Activated naive CD8-positive, alpha-beta T cell treated with anti-CD3 and anti-CD28 coated beads, Interleukin-2, amount 10 ng/mL, durations not matched to agents 7 days and 5 days (primary cell): ENCODE data around the gene ZNF384. TPM values are rescaled to one million over a fixed set of nuclear protein-coding genes. Genes with fewer than 3 reads are reported as not detected.

Experiments used
- ATAC-seq: fragments of 150-1000 bp; cut with Tn5 transposase; one replicate; pipeline ENCODE4 v1.10.0; 2021; ENCODE audit warnings: low read depth, moderate library complexity
- POLR2A ChIA-PET: fragments of 350-600 bp; sonication (Branson Sonifier 250); formaldehyde crosslinking; loops from one replicate; lab custom pipeline; 2021; ENCODE audit warnings: antibody characterized with exemption; lab: Charles Lee
- DNase-seq: peaks from one replicate; pipeline ENCODE4 v3.0.0; 2021
- H3K27ac Mint-ChIP-seq: one replicate; pipeline ENCODE4 v1.8.0; 2022; ENCODE audit warnings: mild to moderate bottlenecking, mixed read lengths
- H3K27me3 Mint-ChIP-seq: one replicate; pipeline ENCODE4 v1.8.0; 2022; ENCODE audit warnings: mild to moderate bottlenecking, moderate library complexity, mixed read lengths
- H3K36me3 Mint-ChIP-seq: one replicate; pipeline ENCODE4 v1.8.0; 2021; ENCODE audit warnings: mild to moderate bottlenecking, mixed read lengths
- H3K4me1 Mint-ChIP-seq: one replicate; pipeline ENCODE4 v1.8.0; 2021; ENCODE audit warnings: mixed read lengths
- H3K4me3 Mint-ChIP-seq: one replicate; pipeline ENCODE4 v1.8.0; 2022; ENCODE audit warnings: mild to moderate bottlenecking, moderate library complexity, mixed read lengths
- H3K9me3 Mint-ChIP-seq: one replicate; pipeline ENCODE4 v1.8.0; 2021; ENCODE audit warnings: mixed read lengths
- total RNA-seq, 2 experiments: library from RNA; stranded (reverse); gene quantifications; one replicate each; pipeline ENCODE4 v1.2.3, GENCODE V29; 2021

The ZNF384 gene
- total RNA-seq, 2 experiments from 2014 or later, result 79.5 to 88.2 TPM

DNA sequence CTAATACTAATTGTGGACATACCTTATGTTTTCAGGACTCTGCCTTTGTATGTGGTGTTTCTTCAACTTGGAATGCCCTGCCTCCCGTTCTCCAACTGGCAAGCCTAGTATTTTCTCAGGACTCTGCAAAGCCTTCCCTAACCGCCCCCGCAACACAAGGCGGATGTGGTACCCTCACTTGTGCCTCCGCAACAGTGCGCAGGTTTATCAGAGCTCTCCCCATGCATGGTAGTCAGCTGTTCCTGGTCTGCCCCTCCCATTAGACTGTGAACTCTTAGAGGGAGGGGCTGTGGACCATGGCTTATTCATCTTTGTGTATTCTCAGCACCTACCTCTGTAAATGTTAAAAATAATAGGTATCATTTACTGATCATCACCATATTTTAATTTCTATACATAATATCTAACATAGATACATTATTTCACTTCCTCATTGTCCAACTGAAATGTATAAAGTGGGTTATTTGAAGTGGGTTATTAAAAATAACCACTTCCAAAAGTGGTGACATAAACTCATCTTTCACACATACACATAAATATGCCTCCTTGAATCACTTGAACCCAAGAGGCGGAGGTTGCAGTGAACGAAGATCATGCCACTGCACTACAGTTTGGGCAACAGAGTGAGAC, 62.4 kb downstream of the ZNF384 start:
- Mint-ChIP-seq H3K4me1 (peaks cover 32% of the 10 kb centered on the region), H3K27ac (peak overlapping the region; percentile 18), H3K4me3 (peak overlapping the region; percentile 91), H3K36me3 (no peaks in the 10 kb centered on the region), H3K9me3 (no peaks in the 10 kb centered on the region), H3K27me3 (no peaks in the 10 kb centered on the region)
- ATAC-seq, result no peak
- DNase-seq, result no peak
- POLR2A ChIA-PET, result interaction anchor here (1.2 to 3.0 kb wide), 3 partner anchors 13 to 58 kb away, joined by 3 to 10 read pairs (median 6); no protein-coding TSS in a partner anchor

DNA sequence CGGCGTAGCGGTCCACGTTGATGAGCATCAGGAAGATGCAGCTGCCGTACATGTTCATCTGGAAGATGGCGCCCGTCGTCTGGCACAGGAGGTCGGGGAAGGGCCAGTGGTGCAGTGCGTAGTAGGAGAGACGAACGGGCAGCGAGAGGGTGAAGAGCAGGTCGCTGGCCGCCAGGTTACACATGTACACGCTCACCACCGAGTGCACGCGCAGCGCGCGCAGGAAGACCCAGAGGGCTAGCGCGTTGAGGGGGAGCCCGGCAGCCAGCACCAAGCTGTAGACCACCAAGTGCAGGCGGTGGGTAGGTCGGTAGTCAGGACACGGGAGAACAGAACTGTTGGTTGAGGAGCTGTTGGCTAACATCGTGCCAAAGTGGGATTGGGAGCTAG, 68.3 kb downstream of the ZNF384 start:
- POLR2A ChIA-PET, result interaction anchor here (1.0 to 2.1 kb wide), 6 partner anchors 8 to 157 kb away, joined by 3 to 10 read pairs (median 4); partner anchors contain the start of genes LPAR5, MLF2 and ZNF384
- DNase-seq (no peak), ATAC-seq (no peak)
- no peaks in the 10 kb centered on the region for H3K9me3 Mint-ChIP-seq
- H3K27ac Mint-ChIP-seq, result peak overlapping the region; percentile 83
- H3K4me1 Mint-ChIP-seq, result peaks cover 21% of the 10 kb centered on the region
- peak overlapping the region; percentile 72 for H3K4me3 Mint-ChIP-seq
- H3K27me3 Mint-ChIP-seq, result no peaks in the 10 kb centered on the region
- H3K36me3 Mint-ChIP-seq, result peaks cover 8% of the 10 kb centered on the region

DNA sequence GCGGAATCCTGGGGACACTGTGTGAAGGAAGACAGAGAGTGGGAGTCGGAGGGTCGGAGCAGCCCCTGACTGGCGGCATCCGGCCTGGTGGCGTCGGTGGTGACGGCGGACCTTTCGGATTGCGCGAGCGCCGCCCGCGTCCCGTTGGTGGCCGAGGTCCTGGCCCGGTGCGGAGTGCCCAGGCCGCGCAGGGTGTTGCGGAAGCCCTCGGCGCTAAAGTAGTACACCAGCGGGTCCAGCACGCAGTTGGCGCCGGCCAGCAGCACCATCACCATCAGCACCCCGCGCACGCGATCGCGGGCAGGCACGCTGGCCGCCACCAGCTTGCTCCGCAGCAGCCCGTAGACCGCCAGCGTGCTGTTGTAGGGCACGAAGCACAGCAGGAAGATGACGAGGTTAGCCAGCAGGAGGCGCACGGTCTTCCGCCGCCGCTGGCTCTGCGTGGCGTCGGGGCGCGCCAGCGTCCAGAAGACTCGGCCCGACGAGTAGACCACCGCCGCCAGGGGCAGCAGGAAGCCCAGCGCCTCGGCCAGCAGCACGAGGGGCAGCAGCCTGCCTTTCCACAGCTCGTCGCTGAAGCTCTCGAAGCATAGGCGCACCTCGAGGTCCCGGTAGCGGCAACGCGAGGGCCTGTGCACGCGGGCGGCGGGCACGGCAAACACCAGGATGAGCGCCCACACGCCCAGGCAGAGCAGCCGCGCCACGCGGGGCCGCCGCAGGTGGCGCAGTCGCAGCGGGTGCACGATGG, 68.9 kb downstream of the ZNF384 start:
- H3K4me1 Mint-ChIP-seq, result peaks cover 21% of the 10 kb centered on the region
- no peaks in the 10 kb centered on the region for H3K27me3 Mint-ChIP-seq
- H3K27ac Mint-ChIP-seq, result no peak overlapping the region
- no peaks in the 10 kb centered on the region for H3K9me3 Mint-ChIP-seq
- POLR2A ChIA-PET, result interaction anchor here (1.0 to 2.1 kb wide), 7 partner anchors 8 to 158 kb away, joined by 3 to 10 read pairs (median 4); partner anchors contain the start of genes LPAR5, MLF2 and ZNF384
- DNase-seq, result peak; percentile 73
- H3K36me3 Mint-ChIP-seq, result peaks cover 8% of the 10 kb centered on the region
- peak; percentile 81 for ATAC-seq
- H3K4me3 Mint-ChIP-seq, result peak overlapping the region; percentile 72

DNA sequence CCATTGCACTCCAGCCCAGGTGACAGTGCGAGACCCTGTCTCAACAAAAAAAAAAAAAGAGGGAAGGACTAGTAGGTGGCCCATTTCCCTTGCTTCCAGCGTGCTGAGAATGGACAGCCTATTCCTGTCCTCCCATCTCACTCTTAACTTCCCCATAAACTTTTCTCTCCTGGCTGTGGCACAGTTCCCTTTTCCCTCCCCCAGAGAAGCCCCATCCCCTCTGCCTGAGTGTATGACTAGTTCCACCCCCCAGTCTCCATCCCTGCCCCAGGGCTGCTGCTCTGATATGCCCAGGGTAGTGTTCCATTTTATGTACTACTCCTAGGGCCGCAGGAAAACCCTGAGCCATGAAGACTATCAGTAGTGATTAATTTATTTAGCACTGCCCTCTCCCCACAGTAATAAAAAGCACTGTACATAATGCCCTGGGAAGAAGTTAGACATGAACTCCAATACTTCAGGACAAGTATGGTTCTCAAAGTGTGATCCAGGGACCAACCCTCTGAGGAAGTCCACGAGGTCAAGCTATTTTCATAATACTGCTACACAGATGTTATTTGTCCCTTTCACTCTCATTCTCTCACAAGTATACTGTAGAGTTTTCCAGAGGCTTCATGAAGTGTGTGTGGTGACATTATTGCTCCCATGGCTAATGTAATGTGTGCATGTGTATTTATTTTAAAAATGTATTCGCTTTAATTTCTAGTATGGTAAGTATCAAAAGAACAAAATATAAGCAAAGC, 70.5 kb downstream of the ZNF384 start:
- POLR2A ChIA-PET, result interaction anchor here (2.1 kb wide), 1 partner anchor 71 kb away, joined by 9 read pairs; the partner anchor contains the start of gene ZNF384
- ATAC-seq, result no peak
- Mint-ChIP-seq H3K4me3 (no peak overlapping the region), H3K36me3 (peaks cover 8% of the 10 kb centered on the region), H3K9me3 (no peaks in the 10 kb centered on the region), H3K27ac (no peak overlapping the region), H3K27me3 (no peaks in the 10 kb centered on the region), H3K4me1 (peaks cover 31% of the 10 kb centered on the region)
- DNase-seq, result no peak

Other genes with a start within 250 kb of the ZNF384 start
- gene CD27, start 244.4 kb downstream of the ZNF384 start, total RNA-seq, result 100 to 1,000 TPM; 152 to 158 TPM
- gene TAPBPL, start 237.3 kb downstream of the ZNF384 start, total RNA-seq, result 10 to 100 TPM; 49.4 to 50.1 TPM
- gene VAMP1, start 218.7 kb downstream of the ZNF384 start, total RNA-seq, result 10 to 100 TPM; 65.5 to 72.1 TPM
- 100 to 1,000 TPM; 169 to 170 TPM for gene MRPL51, start 196.1 kb downstream of the ZNF384 start, total RNA-seq
- 100 to 1,000 TPM; 147 to 157 TPM for gene NCAPD2, start 195.3 kb downstream of the ZNF384 start, total RNA-seq
- 1,000 to 10,000 TPM; 4,618 to 4,824 TPM for gene GAPDH, start 154.9 kb downstream of the ZNF384 start, total RNA-seq
- 10 to 100 TPM; 35.8 to 37.5 TPM for gene IFFO1, start 133.3 kb downstream of the ZNF384 start, total RNA-seq
- 10 to 100 TPM; 76.1 to 78.6 TPM for gene NOP2, start 121.1 kb downstream of the ZNF384 start, total RNA-seq
- gene CHD4, start 82.0 kb downstream of the ZNF384 start, total RNA-seq, result 100 to 1,000 TPM; 273 to 277 TPM
- 10 to 100 TPM; 19.4 to 20.9 TPM for gene LPAR5, start 53.4 kb downstream of the ZNF384 start, total RNA-seq
- gene ACRBP, start 41.9 kb downstream of the ZNF384 start, total RNA-seq, result 1 to 10 TPM; 8.0 to 8.8 TPM
- 10 to 100 TPM; 46.9 to 49.3 TPM for gene ING4, start 26.3 kb downstream of the ZNF384 start, total RNA-seq
- gene PIANP, start 11.4 kb upstream of the ZNF384 start, total RNA-seq, result 1 to 10 TPM in 1 of 2 experiments, under 1 TPM in 1; 0.75 to 1.1 TPM
- 10 to 100 TPM; 29.8 to 35.6 TPM for gene COPS7A, start 34.7 kb upstream of the ZNF384 start, total RNA-seq
- gene MLF2, start 63.8 kb upstream of the ZNF384 start, total RNA-seq, result 100 to 1,000 TPM; 108 to 118 TPM
- 10 to 100 TPM; 36.2 to 43.5 TPM for gene PTMS, start 77.0 kb upstream of the ZNF384 start, total RNA-seq
- 10 to 100 TPM; 46.6 to 52.1 TPM for gene LAG3, start 83.1 kb upstream of the ZNF384 start, total RNA-seq
- gene CD4, start 100.2 kb upstream of the ZNF384 start, total RNA-seq, result 1 to 10 TPM; 2.6 to 3.0 TPM
- under 1 TPM; 0.30 to 0.51 TPM for gene GPR162, start 132.4 kb upstream of the ZNF384 start, total RNA-seq
- 1 to 10 TPM; 6.3 to 7.0 TPM for gene P3H3, start 139.0 kb upstream of the ZNF384 start, total RNA-seq
- 1 to 10 TPM; 2.6 to 3.1 TPM for gene GNB3, start 151.6 kb upstream of the ZNF384 start, total RNA-seq
- 10 to 100 TPM; 76.7 to 85.2 TPM for gene CDCA3, start 161.9 kb upstream of the ZNF384 start, total RNA-seq
- gene USP5, start 162.8 kb upstream of the ZNF384 start, total RNA-seq, result 10 to 100 TPM; 84.8 to 95.4 TPM
- 1,000 to 10,000 TPM; 1,129 to 1,200 TPM for gene TPI1, start 178.2 kb upstream of the ZNF384 start, total RNA-seq
- 10 to 100 TPM; 16.4 to 17.0 TPM for gene SPSB2, start 183.9 kb upstream of the ZNF384 start, total RNA-seq
- gene LRRC23, start 215.4 kb upstream of the ZNF384 start, total RNA-seq, result 1 to 10 TPM; 8.1 to 8.3 TPM
- gene ENO2, start 225.2 kb upstream of the ZNF384 start, total RNA-seq, result 100 to 1,000 TPM; 231 to 242 TPM
- gene ATN1, start 238.6 kb upstream of the ZNF384 start, total RNA-seq, result 10 to 100 TPM; 31.0 to 31.3 TPM